ENCODE measurements around the gene LAP3.

- TF ChIP-seq CTCF (conservative IDR thresholded peaks at IDR 0.05; ENCODE audit: low read length) (no peak), EZH2phosphoT487 (IDR thresholded peaks at IDR 0.05; ENCODE audit: borderline replicate concordance, low read depth, low read length) (no peak)
These were observed 10.3 kb downstream of the LAP3 start for GRCh38 chr4:17587094-17587822.
